Measurements from ENCODE around the gene RPS6KA5. TPM values are rescaled to one million over a fixed set of nuclear protein-coding genes. Genes with fewer than 3 reads are reported as not detected.
"Not testable (repeated sequence)": the region's sequence is repeated elsewhere in the genome, so short reads cannot be mapped to it uniquely, and the experiment has no call there.

Gene RPS6KA5
- polyA plus RNA-seq, 3 donors: 6.3 to 7.6 (median 7.3) TPM

- DNase-seq (ENCODE audit: extremely low read depth in 1 of 11, low read depth in 9 of 11, low spot score in 4 of 11): no peak
These were observed 54.7 kb downstream of the RPS6KA5 start for GRCh38 chr14:91005716-91006115.

GRCh38 chr14:91004987-91005386 lies 55.5 kb downstream of the RPS6KA5 start:
- no peak for DNase-seq (ENCODE audit: extremely low read depth in 1 of 11, low read depth in 9 of 11, low spot score in 4 of 11)

GRCh38 chr14:90999299-90999698 lies 61.1 kb downstream of the RPS6KA5 start:
- DNase-seq (ENCODE audit: extremely low read depth in 1 of 11, low read depth in 9 of 11, low spot score in 4 of 11): no peak

- no peak for DNase-seq (ENCODE audit: extremely low read depth in 1 of 11, low read depth in 9 of 11, low spot score in 4 of 11)
These were observed 63.5 kb downstream of the RPS6KA5 start for GRCh38 chr14:90996967-90997366.

- no peak for DNase-seq (ENCODE audit: extremely low read depth in 1 of 11, low read depth in 9 of 11, low spot score in 4 of 11)
These were observed 64.7 kb downstream of the RPS6KA5 start for GRCh38 chr14:90995785-90996184.

- DNase-seq (ENCODE audit: extremely low read depth in 1 of 11, low read depth in 9 of 11, low spot score in 4 of 11): no peak
These were observed 66.6 kb downstream of the RPS6KA5 start for GRCh38 chr14:90993792-90994191.

- no peak for DNase-seq (ENCODE audit: extremely low read depth in 1 of 11, low read depth in 9 of 11, low spot score in 4 of 11)
These were observed 68.6 kb downstream of the RPS6KA5 start for GRCh38 chr14:90991690-90992443.

GRCh38 chr14:90990141-90990540 lies 70.3 kb downstream of the RPS6KA5 start:
- no peak for DNase-seq (ENCODE audit: extremely low read depth in 1 of 11, low read depth in 9 of 11, low spot score in 4 of 11)

- DNase-seq (ENCODE audit: extremely low read depth in 1 of 11, low read depth in 9 of 11, low spot score in 4 of 11): no peak
These were observed 73.3 kb downstream of the RPS6KA5 start for GRCh38 chr14:90987140-90987539.

GRCh38 chr14:90986510-90986909 lies 73.9 kb downstream of the RPS6KA5 start:
- no peak for DNase-seq (ENCODE audit: extremely low read depth in 1 of 11, low read depth in 9 of 11, low spot score in 4 of 11)

GRCh38 chr14:90985601-90986242 lies 74.7 kb downstream of the RPS6KA5 start:
- no peak for DNase-seq (ENCODE audit: extremely low read depth in 1 of 11, low read depth in 9 of 11, low spot score in 4 of 11)

GRCh38 chr14:90983560-90983959 lies 76.9 kb downstream of the RPS6KA5 start:
- no peak for DNase-seq (ENCODE audit: extremely low read depth in 1 of 11, low read depth in 9 of 11, low spot score in 4 of 11)

GRCh38 chr14:90981636-90982035 lies 78.8 kb downstream of the RPS6KA5 start:
- DNase-seq (ENCODE audit: extremely low read depth in 1 of 11, low read depth in 9 of 11, low spot score in 4 of 11): no peak

GRCh38 chr14:90980636-90981035 lies 79.8 kb downstream of the RPS6KA5 start:
- not testable (repeated sequence) for DNase-seq (ENCODE audit: extremely low read depth in 1 of 11, low read depth in 9 of 11, low spot score in 4 of 11)

- no peak for DNase-seq (ENCODE audit: extremely low read depth in 1 of 11, low read depth in 9 of 11, low spot score in 4 of 11)
These were observed 80.9 kb downstream of the RPS6KA5 start for GRCh38 chr14:90979515-90979914.

- DNase-seq (ENCODE audit: extremely low read depth in 1 of 11, low read depth in 9 of 11, low spot score in 4 of 11): no peak
These were observed 84.3 kb downstream of the RPS6KA5 start for GRCh38 chr14:90976101-90976500.

- DNase-seq (ENCODE audit: extremely low read depth in 1 of 11, low read depth in 9 of 11, low spot score in 4 of 11): no peak
These were observed 88.8 kb downstream of the RPS6KA5 start for GRCh38 chr14:90971687-90972086.

- DNase-seq (ENCODE audit: extremely low read depth in 1 of 11, low read depth in 9 of 11, low spot score in 4 of 11): no peak
These were observed 90.3 kb downstream of the RPS6KA5 start for GRCh38 chr14:90970167-90970600.

GRCh38 chr14:90969531-90970166 lies 90.8 kb downstream of the RPS6KA5 start:
- DNase-seq (ENCODE audit: extremely low read depth in 1 of 11, low read depth in 9 of 11, low spot score in 4 of 11): no peak

- DNase-seq (ENCODE audit: extremely low read depth in 1 of 11, low read depth in 9 of 11, low spot score in 4 of 11): no peak
These were observed 92.4 kb downstream of the RPS6KA5 start for GRCh38 chr14:90968025-90968424.
